ENCODE measurements around the gene CPNE4.

Gene CPNE4

DNA sequence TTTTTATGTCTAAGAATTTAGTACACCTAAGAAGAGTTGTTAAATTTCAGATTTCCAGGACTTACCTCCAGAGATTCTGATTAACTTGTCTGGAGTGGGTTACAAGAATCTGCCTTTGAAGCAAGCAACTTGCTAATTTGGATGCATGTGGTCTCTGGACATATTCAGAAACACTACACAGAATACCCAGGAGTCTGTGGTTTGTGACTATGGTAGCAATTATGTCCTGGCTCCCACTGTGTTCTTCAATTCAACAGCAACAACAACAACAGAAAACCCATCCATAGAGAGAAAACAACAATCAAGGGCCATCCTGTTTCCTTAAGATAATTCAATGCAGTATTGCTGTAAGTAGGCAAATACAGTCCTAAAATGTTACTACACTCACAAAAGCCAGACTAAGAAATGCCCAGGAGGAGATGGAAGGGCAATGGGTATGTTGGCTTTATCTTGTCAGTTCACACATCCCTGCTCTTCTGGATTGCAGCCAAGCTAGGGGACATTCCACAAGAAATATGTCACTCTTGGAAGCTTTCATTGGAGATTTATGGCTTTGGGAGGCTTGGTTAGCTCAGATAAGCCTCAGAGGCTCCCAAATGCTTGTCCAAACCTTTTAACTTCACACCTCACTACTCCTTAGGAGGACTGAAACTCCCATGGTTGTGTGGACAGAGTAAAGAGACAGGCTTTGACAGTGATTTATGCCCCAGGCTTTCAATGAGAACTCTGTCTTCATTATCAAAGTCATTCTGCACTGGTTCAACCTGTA is 432.6 kb downstream of the CPNE4 start:
- DNase-seq, result no peak
- in situ Hi-C loops (cut with MboI; ENCODE audit: low pct_unique_long_range_greater_than_20kb, low sequenced_read_pairs), result no loop called here

- in situ Hi-C loops (cut with MboI; ENCODE audit: low pct_unique_long_range_greater_than_20kb, low sequenced_read_pairs), result no loop called here
These were observed 437.0 kb downstream of the CPNE4 start for GRCh38 chr3:131597816-131598215.

GRCh38 chr3:131596884-131597283 is 437.9 kb downstream of the CPNE4 start:
- in situ Hi-C loops (cut with MboI; ENCODE audit: low pct_unique_long_range_greater_than_20kb, low sequenced_read_pairs), result no loop called here
- DNase-seq, result no peak

More at GRCh38 chr3:131597816-131598215, 437.0 kb downstream of the CPNE4 start:
- DNase-seq, result no peak

- in situ Hi-C loops (cut with MboI; ENCODE audit: low pct_unique_long_range_greater_than_20kb, low sequenced_read_pairs), result no loop called here
- DNase-seq, result no peak
These were observed 443.3 kb downstream of the CPNE4 start for GRCh38 chr3:131591394-131592014.

DNA sequence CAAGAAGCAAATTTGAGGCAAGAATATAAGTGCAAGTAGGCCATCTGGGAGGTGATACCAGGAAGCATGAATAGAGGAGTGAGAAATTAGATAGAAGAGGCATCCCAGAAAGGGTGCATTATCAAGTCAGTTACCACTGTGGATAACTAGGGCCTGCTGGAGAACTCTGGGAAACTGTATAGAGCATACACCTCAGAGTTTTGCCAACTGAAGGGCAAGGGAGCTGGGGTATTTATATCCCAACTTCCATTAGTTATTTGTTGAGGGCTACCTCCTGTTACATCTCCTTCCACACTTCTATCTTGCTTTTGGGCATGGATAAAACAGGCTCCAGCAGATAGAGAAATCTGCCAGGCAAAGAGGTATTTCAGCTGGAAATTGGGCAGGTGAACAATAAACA is 448.5 kb downstream of the CPNE4 start:
- DNase-seq, result no peak
- in situ Hi-C loops (cut with MboI; ENCODE audit: low pct_unique_long_range_greater_than_20kb, low sequenced_read_pairs), result no loop called here

DNA sequence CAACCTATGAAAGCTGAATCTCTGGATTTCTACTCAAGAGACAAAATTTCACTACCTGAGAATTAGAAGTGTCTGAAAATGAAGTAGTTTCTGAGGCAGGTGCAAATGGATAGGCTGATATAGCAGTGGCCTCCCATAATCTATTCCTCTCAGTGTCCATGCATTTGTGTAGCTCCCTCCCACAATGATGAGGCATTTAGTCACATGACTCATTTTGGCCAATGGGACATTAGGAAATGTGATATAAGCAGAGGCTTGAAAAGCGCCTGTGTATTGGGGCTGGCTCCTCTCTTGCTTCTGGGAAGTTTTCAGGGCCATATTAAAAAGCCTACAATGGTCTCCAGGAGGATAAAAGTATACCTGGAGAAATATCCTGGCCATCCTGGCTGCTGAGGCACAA is 452.4 kb downstream of the CPNE4 start:
- in situ Hi-C loops (cut with MboI; ENCODE audit: low pct_unique_long_range_greater_than_20kb, low sequenced_read_pairs), result no loop called here
- no peak for DNase-seq

DNA sequence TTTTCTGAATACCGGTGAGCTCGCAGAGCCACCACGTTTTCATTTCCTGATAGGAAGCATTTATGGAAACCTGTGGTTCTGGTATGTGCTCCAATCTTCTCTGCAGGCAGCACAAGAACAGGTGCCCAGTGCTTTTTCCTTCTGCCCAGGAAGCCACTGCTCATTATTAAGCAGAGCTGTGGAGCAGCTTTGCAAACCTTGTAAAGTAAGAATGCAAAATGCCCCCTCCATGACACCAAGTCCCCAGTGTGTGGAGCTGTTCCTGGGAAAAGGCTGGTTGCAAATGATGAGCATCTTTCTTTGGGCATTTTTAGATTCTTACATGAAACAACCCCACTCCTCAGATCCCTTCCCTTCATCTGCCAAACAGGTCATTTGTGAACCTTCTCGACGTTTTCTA is 466.4 kb downstream of the CPNE4 start:
- in situ Hi-C loops (cut with MboI; ENCODE audit: low pct_unique_long_range_greater_than_20kb, low sequenced_read_pairs), result no loop called here
- DNase-seq, result no peak

GRCh38 chr3:131564812-131565211 is 470.0 kb downstream of the CPNE4 start:
- no peak for DNase-seq

GRCh38 chr3:131561511-131561910 is 473.3 kb downstream of the CPNE4 start:
- in situ Hi-C loops (cut with MboI; ENCODE audit: low pct_unique_long_range_greater_than_20kb, low sequenced_read_pairs), result no loop called here
- no peak for DNase-seq

More at GRCh38 chr3:131564812-131565211, 470.0 kb downstream of the CPNE4 start:
- in situ Hi-C loops (cut with MboI; ENCODE audit: low pct_unique_long_range_greater_than_20kb, low sequenced_read_pairs), result no loop called here

- in situ Hi-C loops (cut with MboI; ENCODE audit: low pct_unique_long_range_greater_than_20kb, low sequenced_read_pairs), result no loop called here
- DNase-seq, result no peak
These were observed 474.0 kb downstream of the CPNE4 start for GRCh38 chr3:131560795-131561194.

- no peak for DNase-seq
- in situ Hi-C loops (cut with MboI; ENCODE audit: low pct_unique_long_range_greater_than_20kb, low sequenced_read_pairs), result no loop called here
These were observed 479.4 kb downstream of the CPNE4 start for GRCh38 chr3:131555456-131555855.

GRCh38 chr3:131553495-131554247 is 481.1 kb downstream of the CPNE4 start:
- no peak for DNase-seq
- in situ Hi-C loops (cut with MboI; ENCODE audit: low pct_unique_long_range_greater_than_20kb, low sequenced_read_pairs), result no loop called here

- DNase-seq, result no peak
- in situ Hi-C loops (cut with MboI; ENCODE audit: low pct_unique_long_range_greater_than_20kb, low sequenced_read_pairs), result no loop called here
These were observed 483.1 kb downstream of the CPNE4 start for GRCh38 chr3:131551761-131552160.

- DNase-seq, result no peak
- in situ Hi-C loops (cut with MboI; ENCODE audit: low pct_unique_long_range_greater_than_20kb, low sequenced_read_pairs), result no loop called here
These were observed 484.0 kb downstream of the CPNE4 start for GRCh38 chr3:131550562-131551465.

- in situ Hi-C loops (cut with MboI; ENCODE audit: low pct_unique_long_range_greater_than_20kb, low sequenced_read_pairs), result no loop called here
- peak; percentile 25 for DNase-seq
These were observed 485.5 kb downstream of the CPNE4 start for GRCh38 chr3:131549340-131549739.

DNA sequence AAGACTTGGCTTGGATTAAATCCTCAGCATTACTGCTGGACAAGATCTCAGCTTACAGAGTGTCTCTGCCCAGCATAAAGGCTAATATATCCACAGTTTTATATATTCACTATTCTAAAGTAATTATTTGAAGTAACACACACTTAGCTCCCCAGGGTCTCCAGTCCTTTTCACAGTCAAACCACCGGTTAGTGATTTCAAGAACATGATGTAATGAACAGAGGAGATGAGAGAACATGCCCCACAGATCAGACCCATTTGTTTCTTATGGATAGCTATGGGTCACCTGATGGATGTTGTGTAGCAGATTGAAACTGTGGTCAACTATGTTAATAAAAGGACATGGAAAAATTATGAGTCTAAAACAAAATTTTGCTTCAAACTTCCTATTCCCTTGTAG is 487.2 kb downstream of the CPNE4 start:
- in situ Hi-C loops (cut with MboI; ENCODE audit: low pct_unique_long_range_greater_than_20kb, low sequenced_read_pairs), result no loop called here

DNA sequence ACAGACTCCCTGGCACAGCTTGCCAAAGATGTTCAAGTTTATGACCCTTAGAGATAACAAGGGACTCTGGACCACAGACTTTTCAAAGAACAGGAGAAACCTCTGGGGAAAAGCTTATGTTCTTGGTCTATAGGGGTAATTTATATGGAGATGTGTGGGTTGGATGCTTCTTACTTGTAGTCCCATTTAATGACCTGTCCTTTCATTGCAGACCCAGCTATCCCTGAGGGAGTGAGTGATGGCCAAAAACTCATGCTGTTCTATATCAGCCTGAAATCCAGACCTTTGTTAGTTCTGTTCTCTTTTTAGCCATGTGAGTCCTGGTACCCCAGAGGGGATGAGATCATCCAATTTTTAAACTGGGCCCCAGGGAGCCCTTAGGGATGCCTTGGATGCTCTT is 488.4 kb downstream of the CPNE4 start:
- no peak for DNase-seq
- in situ Hi-C loops (cut with MboI; ENCODE audit: low pct_unique_long_range_greater_than_20kb, low sequenced_read_pairs), result no loop called here

More for the DNA sequence above, 487.2 kb downstream of the CPNE4 start:
- DNase-seq, result no peak

GRCh38 chr3:131544557-131544956 is 490.3 kb downstream of the CPNE4 start:
- no peak for DNase-seq
- in situ Hi-C loops (cut with MboI; ENCODE audit: low pct_unique_long_range_greater_than_20kb, low sequenced_read_pairs), result no loop called here

DNA sequence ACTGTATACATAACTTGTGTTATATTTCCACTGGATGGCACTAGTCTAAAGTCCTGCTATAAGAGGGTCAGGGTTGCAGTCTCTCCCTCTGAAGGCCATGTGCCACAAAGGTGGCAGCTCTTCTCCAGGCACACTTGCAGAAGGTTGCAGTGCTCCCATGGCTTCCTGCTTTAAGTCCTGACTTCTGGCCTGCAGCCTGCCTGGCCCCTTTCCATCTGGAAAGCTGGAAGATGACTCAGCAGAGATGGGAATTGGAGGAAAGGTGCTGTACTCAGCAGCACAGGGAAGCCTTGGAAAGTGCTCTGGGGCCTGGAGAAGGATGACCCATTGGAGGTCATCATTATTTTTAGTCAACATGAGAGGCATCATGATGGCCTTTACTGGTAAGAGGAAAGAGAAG is 491.1 kb downstream of the CPNE4 start:
- no peak for DNase-seq
- in situ Hi-C loops (cut with MboI; ENCODE audit: low pct_unique_long_range_greater_than_20kb, low sequenced_read_pairs), result no loop called here
